SK-N-SH (cell line): ENCODE results near the gene DSP.

Experiments
- MXI1 ChIP-seq: IDR thresholded peaks from 2 replicates; pipeline ENCODE4 v1.6.1; 2012; ENCODE audit warnings: mild to moderate bottlenecking, low read depth, low read length, improper control_type of control experiment
- SIN3A ChIP-seq: IDR thresholded peaks from 2 replicates; pipeline ENCODE4 v1.6.1; 2012; ENCODE audit warnings: low read depth, mild to moderate bottlenecking, low read length, moderate library complexity, borderline replicate concordance
- YY1 ChIP-seq: IDR thresholded peaks from 2 replicates; pipeline ENCODE4 v1.4.0; 2012; ENCODE audit warnings: low read depth, mild to moderate bottlenecking
- TF ChIP-seq, protein P1 (sequence below): fragments of 200-600 bp; sonication (generic); IDR thresholded peaks from 2 replicates; pipeline ENCODE4 v1.6.1; 2017; ENCODE audit warnings: antibody characterized with exemption, mild to moderate bottlenecking, moderate library complexity

DNA sequence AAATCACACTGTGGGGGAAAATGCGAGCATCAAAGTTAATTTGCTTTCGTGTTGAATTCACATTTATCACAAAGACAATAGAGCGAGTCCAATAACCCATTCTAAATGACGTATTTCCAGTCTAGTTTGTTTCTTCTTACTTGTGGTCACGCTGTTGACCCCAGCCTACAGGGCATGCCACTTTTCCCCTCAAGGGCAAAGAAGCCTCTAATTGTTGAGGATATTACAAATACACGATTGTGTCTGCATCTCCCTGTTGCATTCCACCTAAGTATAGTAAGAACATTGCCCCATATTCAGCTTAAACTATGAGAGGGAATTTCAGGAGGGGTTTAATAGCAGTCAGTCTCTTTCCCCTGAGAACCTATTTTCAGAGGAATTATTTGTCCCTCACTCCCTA is 37.4 kb upstream of the DSP start:
- TF ChIP-seq, protein P1, sequence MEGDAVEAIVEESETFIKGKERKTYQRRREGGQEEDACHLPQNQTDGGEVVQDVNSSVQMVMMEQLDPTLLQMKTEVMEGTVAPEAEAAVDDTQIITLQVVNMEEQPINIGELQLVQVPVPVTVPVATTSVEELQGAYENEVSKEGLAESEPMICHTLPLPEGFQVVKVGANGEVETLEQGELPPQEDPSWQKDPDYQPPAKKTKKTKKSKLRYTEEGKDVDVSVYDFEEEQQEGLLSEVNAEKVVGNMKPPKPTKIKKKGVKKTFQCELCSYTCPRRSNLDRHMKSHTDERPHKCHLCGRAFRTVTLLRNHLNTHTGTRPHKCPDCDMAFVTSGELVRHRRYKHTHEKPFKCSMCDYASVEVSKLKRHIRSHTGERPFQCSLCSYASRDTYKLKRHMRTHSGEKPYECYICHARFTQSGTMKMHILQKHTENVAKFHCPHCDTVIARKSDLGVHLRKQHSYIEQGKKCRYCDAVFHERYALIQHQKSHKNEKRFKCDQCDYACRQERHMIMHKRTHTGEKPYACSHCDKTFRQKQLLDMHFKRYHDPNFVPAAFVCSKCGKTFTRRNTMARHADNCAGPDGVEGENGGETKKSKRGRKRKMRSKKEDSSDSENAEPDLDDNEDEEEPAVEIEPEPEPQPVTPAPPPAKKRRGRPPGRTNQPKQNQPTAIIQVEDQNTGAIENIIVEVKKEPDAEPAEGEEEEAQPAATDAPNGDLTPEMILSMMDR: no peak
- TF ChIP-seq SIN3A (no peak), YY1 (no peak), MXI1 (no peak)
